ENCODE data around the gene BEND6. TPM values are rescaled to one million over a fixed set of nuclear protein-coding genes. Genes with fewer than 3 reads are reported as not detected.

The BEND6 gene
- total RNA-seq, result under 0.01 and 0.13 TPM in 2 replicates

- peak in 1 of 2 donors; percentile 81 for DNase-seq (ENCODE audit: low read depth in 2 of 2)
These were observed at the start of gene BEND6 for GRCh38 chr6:56954403-56955170. BEND6 (plus strand) TSS chr6:56955107; CDS start chr6:56981811, 26,704 bp downstream.

- DNase-seq (ENCODE audit: low read depth in 2 of 2), result no peak
These were observed 49.5 kb upstream of the BEND6 start for GRCh38 chr6:56905378-56905777.

- no peak for DNase-seq (ENCODE audit: low read depth in 2 of 2)
These were observed 48.2 kb upstream of the BEND6 start for GRCh38 chr6:56906752-56907151.

- no peak for DNase-seq (ENCODE audit: low read depth in 2 of 2)
These were observed 45.6 kb upstream of the BEND6 start for GRCh38 chr6:56909115-56909907.

GRCh38 chr6:56911847-56912246, 43.1 kb upstream of the BEND6 start:
- no peak for DNase-seq (ENCODE audit: low read depth in 2 of 2)

GRCh38 chr6:56913285-56914074, 41.4 kb upstream of the BEND6 start:
- DNase-seq (ENCODE audit: low read depth in 2 of 2), result no peak

GRCh38 chr6:56914798-56915658, 39.9 kb upstream of the BEND6 start:
- no peak for DNase-seq (ENCODE audit: low read depth in 2 of 2)

GRCh38 chr6:56915832-56916231, 39.1 kb upstream of the BEND6 start:
- no peak for DNase-seq (ENCODE audit: low read depth in 2 of 2)

- no peak for DNase-seq (ENCODE audit: low read depth in 2 of 2)
These were observed 37.9 kb upstream of the BEND6 start for GRCh38 chr6:56916849-56917551.

GRCh38 chr6:56922645-56923044, 32.3 kb upstream of the BEND6 start:
- no peak for DNase-seq (ENCODE audit: low read depth in 2 of 2)

- DNase-seq (ENCODE audit: low read depth in 2 of 2), result no peak
These were observed 31.3 kb upstream of the BEND6 start for GRCh38 chr6:56923565-56923964.

GRCh38 chr6:56927538-56928453, 27.1 kb upstream of the BEND6 start:
- DNase-seq (ENCODE audit: low read depth in 2 of 2), result no peak

- no peak for DNase-seq (ENCODE audit: low read depth in 2 of 2)
These were observed 24.1 kb upstream of the BEND6 start for GRCh38 chr6:56930846-56931245.

GRCh38 chr6:56932910-56933477, 21.9 kb upstream of the BEND6 start:
- DNase-seq (ENCODE audit: low read depth in 2 of 2), result no peak

GRCh38 chr6:56933650-56934049, 21.3 kb upstream of the BEND6 start:
- no peak for DNase-seq (ENCODE audit: low read depth in 2 of 2)

GRCh38 chr6:56934876-56935275, 20.0 kb upstream of the BEND6 start:
- DNase-seq (ENCODE audit: low read depth in 2 of 2), result no peak

- no peak for DNase-seq (ENCODE audit: low read depth in 2 of 2)
These were observed 18.4 kb upstream of the BEND6 start for GRCh38 chr6:56936466-56936865.

GRCh38 chr6:56938649-56939191, 16.2 kb upstream of the BEND6 start:
- DNase-seq (ENCODE audit: low read depth in 2 of 2), result peak in 1 of 2 donors; percentile 68

GRCh38 chr6:56940463-56940862, 14.4 kb upstream of the BEND6 start:
- no peak for DNase-seq (ENCODE audit: low read depth in 2 of 2)

Measured in dermis microvascular lymphatic vessel endothelial cell (primary cell).